Activated naive CD8-positive, alpha-beta T cell (primary cell): ENCODE measurements around the gene MCC.
"Not testable (repeated sequence)": the region's sequence is repeated elsewhere in the genome, so short reads cannot be mapped to it uniquely, and the experiment has no call there.

ENCODE experiments used
- H3K27ac Mint-ChIP-seq: one replicate; pipeline ENCODE4 v1.8.0; 2021; ENCODE audit warnings: mixed read lengths
- H3K27me3 Mint-ChIP-seq: one replicate; pipeline ENCODE4 v1.8.0; 2021; ENCODE audit warnings: mixed read lengths
- H3K36me3 Mint-ChIP-seq: one replicate; pipeline ENCODE4 v1.8.0; 2021; ENCODE audit warnings: mixed read lengths
- H3K4me1 Mint-ChIP-seq: one replicate; pipeline ENCODE4 v1.8.0; 2021; ENCODE audit warnings: low read depth, mixed read lengths
- H3K4me3 Mint-ChIP-seq: one replicate; pipeline ENCODE4 v1.8.0; 2021; ENCODE audit warnings: mild to moderate bottlenecking, mixed read lengths
- H3K9me3 Mint-ChIP-seq: one replicate; pipeline ENCODE4 v1.8.0; 2021; ENCODE audit warnings: low read depth, mixed read lengths

Gene MCC

DNA sequence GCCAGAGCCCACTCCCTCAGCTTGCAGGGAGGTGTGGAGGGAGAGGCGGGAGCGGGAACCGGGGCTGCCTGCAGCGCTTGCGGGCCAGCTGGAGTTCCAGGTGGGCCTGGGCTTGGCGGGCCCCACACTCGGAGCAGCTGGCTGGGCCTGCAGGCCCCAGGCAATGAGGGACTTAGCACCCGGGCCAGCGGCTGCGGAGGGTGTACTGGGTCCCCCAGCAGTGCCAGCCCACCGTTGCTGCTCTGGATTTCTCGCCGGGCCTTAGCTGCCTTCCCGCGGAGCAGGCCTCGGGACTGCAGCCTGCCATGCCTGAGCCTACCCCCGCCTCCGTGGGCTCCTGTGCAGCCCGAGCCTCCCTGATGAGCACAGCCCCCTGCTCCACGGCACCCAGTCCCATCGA, 31.1 kb downstream of the MCC start:
- not testable (repeated sequence) for H3K27me3 Mint-ChIP-seq, H3K36me3 Mint-ChIP-seq, H3K9me3 Mint-ChIP-seq, H3K27ac Mint-ChIP-seq, H3K4me3 Mint-ChIP-seq, H3K4me1 Mint-ChIP-seq

GRCh38 chr5:113452941-113453340, 35.3 kb downstream of the MCC start:
- Mint-ChIP-seq H3K36me3 (no peaks in the 10 kb centered on the region), H3K9me3 (no peaks in the 10 kb centered on the region), H3K4me1 (peaks cover 4% of the 10 kb centered on the region), H3K27ac (no peak overlapping the region), H3K4me3 (no peak overlapping the region), H3K27me3 (peaks cover 6% of the 10 kb centered on the region)

DNA sequence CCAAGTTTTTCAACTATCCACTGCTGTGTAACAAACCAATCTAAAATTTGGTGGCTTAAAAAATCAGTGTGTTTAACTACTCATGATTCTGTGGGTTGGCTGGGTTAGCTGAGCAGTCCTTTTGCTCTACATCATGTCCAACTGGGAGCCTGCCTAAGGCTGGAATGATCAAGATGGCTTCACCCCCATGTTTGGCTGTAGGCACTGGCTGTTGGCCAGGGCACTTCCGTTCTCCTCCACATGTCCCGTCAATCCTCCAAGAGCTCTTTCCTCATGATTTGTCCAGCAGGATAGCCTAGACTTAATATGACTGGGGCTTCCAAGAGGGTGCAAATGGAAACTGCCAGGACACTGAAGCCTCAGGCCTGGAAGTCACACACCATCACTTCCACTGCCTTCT, 36.5 kb downstream of the MCC start:
- H3K36me3 Mint-ChIP-seq: no peaks in the 10 kb centered on the region
- no peaks in the 10 kb centered on the region for H3K9me3 Mint-ChIP-seq
- no peak overlapping the region for H3K27ac Mint-ChIP-seq
- H3K27me3 Mint-ChIP-seq: peaks cover 6% of the 10 kb centered on the region
- H3K4me1 Mint-ChIP-seq: peaks cover 4% of the 10 kb centered on the region
- H3K4me3 Mint-ChIP-seq: no peak overlapping the region

DNA sequence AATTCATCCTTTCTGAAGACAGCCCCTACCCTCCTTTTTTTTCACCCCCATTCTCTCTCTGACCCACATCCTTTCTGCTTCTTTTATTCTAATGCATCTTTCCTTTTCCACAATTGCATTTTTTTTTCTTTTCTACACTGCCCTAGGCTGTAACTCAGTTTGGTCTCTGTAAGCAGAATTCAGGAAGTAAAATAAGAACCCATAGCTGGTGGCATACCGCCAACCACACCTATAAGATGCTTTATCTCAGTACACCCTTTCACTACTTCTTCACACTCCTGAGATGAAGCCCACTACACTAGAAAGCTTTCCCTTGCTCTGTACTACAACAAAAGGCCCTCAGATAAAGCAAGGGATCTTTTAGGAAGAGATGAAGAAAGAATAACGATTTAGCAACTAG, 37.3 kb downstream of the MCC start:
- peaks cover 7% of the 10 kb centered on the region for H3K27me3 Mint-ChIP-seq
- no peak overlapping the region for H3K27ac Mint-ChIP-seq
- H3K4me3 Mint-ChIP-seq: no peak overlapping the region
- H3K36me3 Mint-ChIP-seq: no peaks in the 10 kb centered on the region
- peaks cover 4% of the 10 kb centered on the region for H3K4me1 Mint-ChIP-seq
- no peaks in the 10 kb centered on the region for H3K9me3 Mint-ChIP-seq

- Mint-ChIP-seq H3K27me3 (peaks cover 7% of the 10 kb centered on the region), H3K4me1 (peaks cover 4% of the 10 kb centered on the region), H3K4me3 (no peak overlapping the region), H3K9me3 (no peaks in the 10 kb centered on the region), H3K27ac (no peak overlapping the region), H3K36me3 (no peaks in the 10 kb centered on the region)
Observed at GRCh38 chr5:113450462-113450861, 37.8 kb downstream of the MCC start.

GRCh38 chr5:113448252-113448651, 40.0 kb downstream of the MCC start:
- Mint-ChIP-seq H3K9me3 (no peaks in the 10 kb centered on the region), H3K36me3 (no peaks in the 10 kb centered on the region), H3K27me3 (peaks cover 10% of the 10 kb centered on the region)

DNA sequence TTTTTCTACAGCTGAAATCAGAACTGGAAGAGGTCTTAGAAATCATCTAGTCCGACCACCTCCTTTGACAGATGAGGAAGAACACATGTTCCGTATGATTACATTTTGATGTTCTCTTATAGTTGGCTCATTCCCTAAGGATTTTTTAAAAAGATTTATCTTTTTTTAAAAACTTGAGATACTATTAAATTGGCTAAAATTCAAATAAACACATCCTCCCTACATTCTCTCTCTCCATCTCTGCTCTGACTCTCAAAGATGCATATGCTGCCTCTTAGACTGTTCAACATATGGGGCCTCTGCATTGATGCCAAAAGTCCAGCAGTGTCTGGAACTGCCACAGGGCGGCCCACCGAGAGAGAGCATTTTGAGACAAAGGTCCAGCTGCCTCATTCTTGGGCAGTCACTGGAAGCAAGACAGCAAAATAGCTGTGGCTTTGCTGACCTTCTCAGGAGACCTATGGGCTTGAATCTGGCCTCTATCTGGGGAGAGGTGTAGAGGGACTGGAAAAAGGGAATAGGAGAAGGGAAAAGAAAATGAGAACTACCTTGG, 40.7 kb downstream of the MCC start:
- peaks cover 4% of the 10 kb centered on the region for H3K4me1 Mint-ChIP-seq
- no peaks in the 10 kb centered on the region for H3K36me3 Mint-ChIP-seq
- H3K27ac Mint-ChIP-seq: no peak overlapping the region
- no peaks in the 10 kb centered on the region for H3K9me3 Mint-ChIP-seq
- peaks cover 10% of the 10 kb centered on the region for H3K27me3 Mint-ChIP-seq
- H3K4me3 Mint-ChIP-seq: no peak overlapping the region

More at GRCh38 chr5:113448252-113448651, 40.0 kb downstream of the MCC start:
- H3K4me1 Mint-ChIP-seq: peaks cover 4% of the 10 kb centered on the region
- no peak overlapping the region for H3K4me3 Mint-ChIP-seq
- H3K27ac Mint-ChIP-seq: no peak overlapping the region

DNA sequence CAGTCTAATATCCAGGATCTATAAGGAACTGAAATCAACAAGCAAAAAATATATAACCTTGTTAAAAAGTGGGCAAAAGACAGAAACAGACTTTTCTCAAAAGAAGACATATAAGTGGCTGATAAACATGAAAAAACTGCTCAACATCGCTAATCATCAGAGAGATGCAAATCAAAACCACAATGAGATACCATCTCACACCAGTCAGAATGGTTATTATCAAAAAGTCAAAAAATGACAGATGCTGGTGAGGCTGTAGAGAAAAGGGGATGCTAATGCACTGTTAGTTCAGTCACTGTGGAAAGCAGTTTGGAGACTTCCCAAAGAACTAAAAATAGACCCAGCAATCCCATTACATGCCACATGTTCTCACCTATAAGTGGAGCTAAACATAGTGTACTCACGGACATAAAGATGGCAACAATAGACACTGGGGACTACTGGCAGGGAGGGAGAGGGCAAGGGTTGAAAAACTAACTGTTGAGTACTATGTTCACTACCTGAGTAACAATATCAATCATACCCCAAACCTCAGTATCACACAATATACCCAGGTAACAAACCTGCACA, 41.8 kb downstream of the MCC start:
- no peak overlapping the region for H3K27ac Mint-ChIP-seq
- H3K27me3 Mint-ChIP-seq: peaks cover 9% of the 10 kb centered on the region
- no peak overlapping the region for H3K4me3 Mint-ChIP-seq
- no peaks in the 10 kb centered on the region for H3K36me3 Mint-ChIP-seq
- H3K9me3 Mint-ChIP-seq: no peaks in the 10 kb centered on the region
- peaks cover 4% of the 10 kb centered on the region for H3K4me1 Mint-ChIP-seq

- Mint-ChIP-seq H3K27ac (no peak overlapping the region), H3K4me1 (no peaks in the 10 kb centered on the region), H3K27me3 (peaks cover 1% of the 10 kb centered on the region), H3K4me3 (no peak overlapping the region), H3K36me3 (no peaks in the 10 kb centered on the region), H3K9me3 (no peaks in the 10 kb centered on the region)
Observed at GRCh38 chr5:113437111-113437510, 51.1 kb downstream of the MCC start.

- H3K36me3 Mint-ChIP-seq: no peaks in the 10 kb centered on the region
- no peaks in the 10 kb centered on the region for H3K9me3 Mint-ChIP-seq
- no peak overlapping the region for H3K4me3 Mint-ChIP-seq
- no peaks in the 10 kb centered on the region for H3K4me1 Mint-ChIP-seq
- no peak overlapping the region for H3K27ac Mint-ChIP-seq
- no peaks in the 10 kb centered on the region for H3K27me3 Mint-ChIP-seq
Observed at GRCh38 chr5:113435575-113435974, 52.7 kb downstream of the MCC start.

GRCh38 chr5:113434889-113435288, 53.4 kb downstream of the MCC start, which contains the start of gene TSSK1B:
TSSK1B (minus strand) TSS chr5:113434989; CDS start chr5:113434839, 150 bp downstream.
- Mint-ChIP-seq H3K27ac (no peak within 1 kb of the TSS), H3K4me1 (no peaks in the 10 kb centered on the region), H3K36me3 (no peaks in the 10 kb centered on the region), H3K4me3 (no peak within 1 kb of the TSS), H3K27me3 (no peaks in the 10 kb centered on the region), H3K9me3 (no peaks in the 10 kb centered on the region)

- Mint-ChIP-seq H3K27ac (no peak overlapping the region), H3K36me3 (no peaks in the 10 kb centered on the region), H3K4me1 (no peaks in the 10 kb centered on the region)
Observed at GRCh38 chr5:113433862-113434612, 54.2 kb downstream of the MCC start.

GRCh38 chr5:113433071-113433470, 55.2 kb downstream of the MCC start:
- no peaks in the 10 kb centered on the region for H3K4me1 Mint-ChIP-seq
- H3K36me3 Mint-ChIP-seq: no peaks in the 10 kb centered on the region
- no peaks in the 10 kb centered on the region for H3K27me3 Mint-ChIP-seq
- no peak overlapping the region for H3K4me3 Mint-ChIP-seq
- H3K27ac Mint-ChIP-seq: no peak overlapping the region
- H3K9me3 Mint-ChIP-seq: no peaks in the 10 kb centered on the region

More at GRCh38 chr5:113433862-113434612, 54.2 kb downstream of the MCC start:
- H3K27me3 Mint-ChIP-seq: no peaks in the 10 kb centered on the region
- H3K9me3 Mint-ChIP-seq: no peaks in the 10 kb centered on the region
- H3K4me3 Mint-ChIP-seq: no peak overlapping the region

DNA sequence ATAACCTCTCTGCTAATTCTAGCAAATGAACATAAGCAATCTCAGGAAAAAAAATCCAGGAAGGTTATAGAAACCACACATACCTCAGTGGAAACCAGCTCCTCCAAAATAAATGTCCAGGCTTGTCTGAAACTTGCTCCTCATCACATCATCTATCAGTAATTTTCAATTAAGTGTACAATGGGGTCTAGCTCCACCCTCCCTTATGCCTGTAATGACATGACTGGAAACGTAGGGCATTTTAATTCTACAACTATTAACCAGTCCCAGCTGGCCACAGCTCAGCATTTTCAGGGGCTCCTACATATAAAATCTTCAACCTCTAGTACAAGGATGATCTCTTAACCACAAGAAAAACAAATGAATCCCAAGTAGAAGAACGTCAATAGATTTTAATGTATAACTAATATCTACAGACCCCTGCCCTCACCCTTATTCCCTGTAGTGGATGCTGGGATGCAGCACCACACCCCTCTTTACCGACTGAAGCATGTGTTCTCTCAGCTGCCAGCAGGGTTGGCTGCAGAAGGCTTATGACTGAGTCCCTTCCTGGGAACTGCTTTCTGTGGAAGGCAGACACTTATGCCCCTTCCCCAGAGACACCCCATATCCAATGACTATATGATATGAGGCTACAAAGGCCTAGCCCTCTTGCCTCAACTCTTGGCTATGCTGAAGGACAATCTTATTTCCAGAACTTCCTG, 60.2 kb downstream of the MCC start:
- Mint-ChIP-seq H3K27me3 (peaks cover 2% of the 10 kb centered on the region), H3K4me3 (no peak overlapping the region), H3K27ac (no peak overlapping the region), H3K4me1 (no peaks in the 10 kb centered on the region), H3K36me3 (no peaks in the 10 kb centered on the region), H3K9me3 (no peaks in the 10 kb centered on the region)

DNA sequence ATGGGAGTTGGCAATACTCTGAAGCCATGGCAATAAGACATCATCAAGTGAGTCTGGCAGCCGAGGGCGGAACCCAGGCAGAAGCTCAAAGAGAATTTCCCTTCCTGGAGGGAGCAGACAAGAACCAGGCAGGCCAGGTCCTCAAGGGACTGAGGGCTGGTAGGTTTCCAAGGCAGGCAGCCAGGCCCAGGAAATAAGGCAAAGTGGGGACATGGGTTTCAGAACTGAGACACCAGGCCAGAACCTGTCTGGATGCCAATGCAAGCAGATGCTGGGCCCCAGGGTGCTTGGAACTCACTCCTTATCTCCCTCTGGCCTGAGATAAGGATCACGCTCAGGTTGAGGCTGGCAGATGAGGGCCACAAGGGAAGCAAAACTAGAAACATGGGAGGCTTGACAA, 62.3 kb downstream of the MCC start:
- Mint-ChIP-seq H3K27ac (no peak overlapping the region), H3K9me3 (no peaks in the 10 kb centered on the region), H3K27me3 (peaks cover 2% of the 10 kb centered on the region), H3K36me3 (no peaks in the 10 kb centered on the region), H3K4me1 (no peaks in the 10 kb centered on the region), H3K4me3 (no peak overlapping the region)
